HFFc6 (cell line): Measurements from ENCODE around the gene RASGRP2. TPM values are rescaled to one million over a fixed set of nuclear protein-coding genes. Genes with fewer than 3 reads are reported as not detected.

Experiments used
- DNase-seq: peaks from one replicate; pipeline ENCODE4 v3.0.0-alpha.2; 2018
- H3K27ac Mint-ChIP-seq: 2 replicates; pipeline ENCODE4 v1.8.0; 2020; ENCODE audit warnings: mild to moderate bottlenecking, mixed read lengths
- H3K27me3 Mint-ChIP-seq: 2 replicates; pipeline ENCODE4 v1.8.0; 2021; ENCODE audit warnings: mild to moderate bottlenecking, moderate library complexity, mixed read lengths; ENCODE audit not compliant: insufficient read depth
- H3K36me3 Mint-ChIP-seq: 2 replicates; pipeline ENCODE4 v1.8.0; 2021; ENCODE audit warnings: low read depth, mixed read lengths
- H3K4me1 Mint-ChIP-seq: 2 replicates; pipeline ENCODE4 v1.8.0; 2020; ENCODE audit warnings: low read depth, mixed read lengths
- H3K4me3 Mint-ChIP-seq: 2 replicates; pipeline ENCODE4 v1.8.0; 2020; ENCODE audit warnings: mild to moderate bottlenecking, moderate library complexity, mixed read lengths
- H3K9me3 Mint-ChIP-seq: 2 replicates; pipeline ENCODE4 v1.8.0; 2020; ENCODE audit warnings: mild to moderate bottlenecking, mixed read lengths
- CTCF ChIP-seq: fragments of 200-600 bp; sonication (generic); IDR thresholded peaks from 2 replicates; pipeline ENCODE4 v1.5.0; 2021; ENCODE audit warnings: antibody characterized with exemption, mild to moderate bottlenecking
- total RNA-seq, 6 experiments: library from RNA; stranded (reverse); fragmentation: NEBNext Ultra II Directional; extraction: Animal tissue kit (Norgen Biotek cat#: 25700); gene quantifications; 2 replicates in 1 of 6; 3 replicates in 5 of 6; pipeline ENCODE4 v1.2.3, GENCODE V29; 2021

RASGRP2 gene
- total RNA-seq, 6 experiments from 2014 or later, result 0.43 to 0.68 (median 0.48) TPM; not detected in 2

GRCh38 chr11:64789331-64790204 is 45.6 kb upstream of the RASGRP2 start:
- Mint-ChIP-seq H3K9me3 (no peaks in the 10 kb centered on the region), H3K36me3 (no peaks in the 10 kb centered on the region), H3K27me3 (peaks cover 1% of the 10 kb centered on the region), H3K4me3 (no peak overlapping the region), H3K4me1 (no peaks in the 10 kb centered on the region), H3K27ac (no peak overlapping the region)
- no peak for DNase-seq
- TF ChIP-seq CTCF, result no peak

- Mint-ChIP-seq H3K9me3 (no peaks in the 10 kb centered on the region), H3K27me3 (peaks cover 1% of the 10 kb centered on the region), H3K4me1 (no peaks in the 10 kb centered on the region), H3K4me3 (no peak overlapping the region), H3K27ac (no peak overlapping the region), H3K36me3 (no peaks in the 10 kb centered on the region)
- no peak for DNase-seq
- TF ChIP-seq CTCF, result no peak
Observed at GRCh38 chr11:64788321-64789215, 44.6 kb upstream of the RASGRP2 start.

- DNase-seq, result peak; percentile 46
- Mint-ChIP-seq H3K4me1 (no peaks in the 10 kb centered on the region), H3K9me3 (no peaks in the 10 kb centered on the region), H3K27ac (0 out of 2 replicates have a peak overlapping the region, but pooled peaks have one; percentile 24), H3K36me3 (no peaks in the 10 kb centered on the region), H3K27me3 (peaks cover 1% of the 10 kb centered on the region; the same call in 1 of the 2 replicates), H3K4me3 (no peak overlapping the region)
- TF ChIP-seq CTCF, result peak; percentile 83
Observed at GRCh38 chr11:64787526-64788320, 43.8 kb upstream of the RASGRP2 start.

- Mint-ChIP-seq H3K36me3 (no peaks in the 10 kb centered on the region), H3K9me3 (no peaks in the 10 kb centered on the region), H3K4me1 (no peaks in the 10 kb centered on the region), H3K27ac (no peak overlapping the region), H3K27me3 (peaks cover 1% of the 10 kb centered on the region; the same call in 1 of the 2 replicates), H3K4me3 (no peak overlapping the region)
- DNase-seq, result no peak
- no peak for TF ChIP-seq CTCF
Observed at GRCh38 chr11:64786308-64786707, 42.4 kb upstream of the RASGRP2 start.
